GM10847 (cell line): Measurements from ENCODE around the gene PLGRKT.
"Not testable (repeated sequence)": the region's sequence is repeated elsewhere in the genome, so short reads cannot be mapped to it uniquely, and the experiment has no call there.

ENCODE experiments used
- POLR2A ChIP-seq: IDR thresholded peaks from 2 replicates; pipeline ENCODE4 v1.6.1; 2011; ENCODE audit not compliant: insufficient read length; ENCODE audit errors: extremely low read depth

Gene PLGRKT

DNA sequence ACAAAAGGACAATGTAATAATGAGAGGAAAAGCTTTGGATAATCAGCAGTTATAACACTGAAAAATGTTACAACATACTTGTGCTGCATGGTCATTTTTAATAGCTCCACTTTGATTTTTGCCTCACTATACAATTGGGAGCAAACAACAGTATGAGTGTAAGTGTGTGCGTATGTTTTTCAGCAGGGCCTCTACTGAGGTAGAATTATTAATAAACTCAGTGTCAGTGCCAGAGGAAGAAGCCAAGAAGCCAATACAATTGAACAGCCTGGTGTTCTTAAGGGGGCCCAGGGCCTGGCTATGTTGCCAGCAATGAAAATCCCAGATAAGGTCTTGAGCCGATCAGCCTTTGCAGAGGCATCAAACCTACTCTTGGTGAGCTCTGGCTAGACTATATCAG is 81.9 kb downstream of the PLGRKT start:
- no peak for TF ChIP-seq POLR2A

- no peak for TF ChIP-seq POLR2A
Observed at GRCh38 chr9:5355226-5355625, 82.5 kb downstream of the PLGRKT start.

GRCh38 chr9:5354184-5354583 is 83.5 kb downstream of the PLGRKT start:
- TF ChIP-seq POLR2A, result no peak

DNA sequence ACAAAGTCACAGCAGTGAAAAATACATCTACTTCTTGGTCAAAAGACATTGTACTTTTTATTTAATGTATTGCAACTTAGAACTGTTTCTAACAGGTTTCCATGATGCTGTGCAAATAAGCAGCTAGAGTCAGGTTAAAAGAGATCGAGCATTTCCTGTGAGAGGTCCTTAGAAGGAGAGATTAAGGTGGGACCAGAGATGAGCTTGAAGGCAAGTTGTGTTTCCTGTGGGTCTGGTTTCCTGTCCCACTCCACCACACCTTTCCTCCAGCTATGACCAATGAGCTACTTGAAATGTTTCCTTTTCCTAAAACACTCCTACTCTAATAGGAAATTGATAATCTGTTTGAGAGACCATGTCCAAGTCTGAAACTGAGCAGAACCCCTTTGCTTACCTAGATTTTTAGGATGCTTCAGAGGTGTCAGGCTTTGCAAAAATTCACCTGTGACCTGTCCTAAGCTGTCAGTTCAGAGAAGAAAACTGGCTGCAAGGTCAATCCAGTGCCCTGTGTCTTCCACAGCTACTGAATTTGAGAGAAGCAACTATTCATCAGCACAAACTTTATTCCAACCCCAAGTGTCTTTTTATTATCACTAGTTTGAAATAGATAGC is 85.0 kb downstream of the PLGRKT start:
- TF ChIP-seq POLR2A, result no peak

- not testable (repeated sequence) for TF ChIP-seq POLR2A
Observed at GRCh38 chr9:5338992-5339981, 98.4 kb downstream of the PLGRKT start, which contains the start of gene RLN1. Gene RLN1, minus strand, starts transcription at chr9:5339876. Its CDS starts 130 bp downstream, at chr9:5339746.

DNA sequence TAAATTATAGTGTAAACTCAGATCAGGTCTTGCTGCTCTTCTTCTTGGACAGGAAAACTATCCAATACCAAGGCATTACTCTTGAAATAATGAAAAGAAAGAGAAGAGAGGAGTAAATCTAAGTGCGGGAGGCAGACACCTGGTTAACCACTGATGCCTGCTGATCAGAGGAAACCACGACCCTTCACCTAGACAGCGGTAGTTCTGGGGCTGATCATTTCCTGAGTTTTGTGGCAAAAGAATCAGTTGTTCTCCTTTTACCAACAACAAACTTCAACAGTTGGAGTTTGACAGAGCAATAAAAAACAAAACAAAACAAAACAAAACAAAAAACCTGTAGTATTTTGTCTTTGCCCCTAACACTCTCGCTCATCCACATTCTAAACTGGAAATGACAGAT is 101.0 kb downstream of the PLGRKT start:
- no peak for TF ChIP-seq POLR2A

- TF ChIP-seq POLR2A, result no peak
Observed at GRCh38 chr9:5326893-5327548, 110.7 kb downstream of the PLGRKT start.

DNA sequence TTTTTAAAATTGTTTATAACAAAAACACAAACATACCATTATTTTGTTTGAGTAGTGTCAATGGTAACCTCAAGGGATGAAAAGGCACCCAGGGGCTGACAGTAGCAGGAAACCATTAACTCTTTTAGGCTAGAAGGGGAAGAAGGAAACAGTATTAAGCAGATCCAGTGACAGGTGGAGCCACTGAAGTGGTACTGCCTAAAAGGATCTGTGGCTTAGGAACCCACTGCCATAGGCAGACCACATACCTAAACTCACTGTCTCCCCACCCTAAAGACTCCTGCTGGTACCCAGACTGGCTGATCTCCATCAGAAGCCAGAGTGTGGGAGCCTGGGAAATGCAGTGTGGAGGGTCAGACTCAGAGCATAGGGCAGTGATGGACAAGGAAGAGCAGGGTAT is 111.5 kb downstream of the PLGRKT start:
- TF ChIP-seq POLR2A, result no peak

DNA sequence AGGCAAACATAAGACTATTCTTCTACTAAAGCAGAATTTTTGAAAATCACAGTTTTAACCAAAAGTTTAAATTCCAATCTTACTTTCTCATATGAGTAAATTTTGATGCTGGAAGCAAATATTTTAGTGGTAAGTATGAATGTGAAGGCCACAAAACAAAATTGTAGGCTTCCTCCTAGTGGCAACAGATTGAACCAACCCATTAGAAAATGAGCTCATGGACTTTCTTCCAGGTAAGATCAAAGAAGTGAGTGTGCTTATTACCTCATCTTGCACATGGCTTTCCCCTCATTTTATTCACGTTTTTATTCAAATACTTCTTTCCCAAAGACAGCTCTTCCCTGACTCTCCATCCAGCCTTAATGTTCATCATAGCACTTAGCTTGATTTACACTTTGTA is 116.7 kb downstream of the PLGRKT start:
- TF ChIP-seq POLR2A, result no peak

DNA sequence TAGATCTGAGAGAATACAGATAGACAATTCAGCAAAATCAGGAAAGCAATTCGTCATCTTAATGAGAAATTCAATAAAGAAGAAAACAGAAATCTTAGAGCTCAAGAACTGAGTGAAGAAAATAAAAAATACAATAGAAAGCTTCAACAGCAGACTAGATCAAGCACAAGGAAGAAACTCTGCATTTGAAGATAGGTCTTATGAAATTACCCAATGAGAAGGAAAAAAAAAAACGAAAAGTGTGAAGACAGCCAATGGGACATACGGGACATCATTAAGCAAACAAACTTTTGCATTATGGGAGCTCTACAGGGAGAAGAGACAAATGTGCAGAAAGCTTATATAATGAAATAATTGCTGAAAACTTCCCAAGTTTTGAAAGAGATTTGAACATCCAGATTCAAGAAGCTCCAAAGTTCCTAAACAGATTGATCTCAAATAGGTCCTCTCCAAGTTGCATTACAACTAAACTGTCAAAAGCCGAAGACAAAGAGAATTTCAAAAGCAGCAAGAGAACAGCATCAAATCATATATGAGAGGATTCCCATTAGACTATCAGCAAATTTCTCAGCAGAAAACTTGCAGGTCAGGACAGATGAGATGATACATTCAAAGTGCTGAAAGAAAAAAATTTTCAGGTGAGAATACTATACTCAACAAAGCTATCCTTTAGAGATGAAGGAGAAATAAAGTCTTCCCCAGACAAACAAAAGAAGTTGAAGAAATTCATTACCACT is 122.4 kb downstream of the PLGRKT start:
- no peak for TF ChIP-seq POLR2A

GRCh38 chr9:5310851-5311250 is 126.9 kb downstream of the PLGRKT start:
- TF ChIP-seq POLR2A, result no peak
